HG02610 (cell line): ENCODE data around the gene HCFC1R1.

ENCODE experiments used
- ATAC-seq: cut with Tn5 transposase; IDR thresholded peaks from one replicate; pipeline ENCODE4 v1.9.1; 2021; ENCODE audit warnings: mild to moderate bottlenecking, moderate library complexity; ENCODE audit not compliant: unreplicated experiment

HCFC1R1 gene

DNA sequence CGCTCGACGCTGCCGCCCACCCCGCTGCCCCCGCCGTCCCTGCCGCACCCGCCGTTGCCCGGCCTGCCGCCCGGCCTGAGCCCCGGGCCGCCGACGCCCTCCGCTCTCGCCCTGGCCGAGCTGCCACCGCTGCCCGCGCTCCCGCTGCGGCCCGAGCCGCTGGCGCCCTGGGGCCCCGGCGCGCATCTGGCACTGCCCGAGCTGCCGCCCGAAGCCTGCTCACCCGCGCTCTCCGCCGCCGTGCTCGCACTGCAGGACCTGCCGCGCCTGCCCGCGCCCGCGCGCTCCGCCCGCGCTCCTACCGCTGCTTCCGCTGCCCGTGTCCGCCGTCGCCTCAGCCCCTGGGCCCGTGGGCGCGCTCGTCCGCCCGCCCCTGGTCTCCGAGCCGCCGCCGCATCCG lies 19.4 kb downstream of the HCFC1R1 start:
- ATAC-seq: no peak

DNA sequence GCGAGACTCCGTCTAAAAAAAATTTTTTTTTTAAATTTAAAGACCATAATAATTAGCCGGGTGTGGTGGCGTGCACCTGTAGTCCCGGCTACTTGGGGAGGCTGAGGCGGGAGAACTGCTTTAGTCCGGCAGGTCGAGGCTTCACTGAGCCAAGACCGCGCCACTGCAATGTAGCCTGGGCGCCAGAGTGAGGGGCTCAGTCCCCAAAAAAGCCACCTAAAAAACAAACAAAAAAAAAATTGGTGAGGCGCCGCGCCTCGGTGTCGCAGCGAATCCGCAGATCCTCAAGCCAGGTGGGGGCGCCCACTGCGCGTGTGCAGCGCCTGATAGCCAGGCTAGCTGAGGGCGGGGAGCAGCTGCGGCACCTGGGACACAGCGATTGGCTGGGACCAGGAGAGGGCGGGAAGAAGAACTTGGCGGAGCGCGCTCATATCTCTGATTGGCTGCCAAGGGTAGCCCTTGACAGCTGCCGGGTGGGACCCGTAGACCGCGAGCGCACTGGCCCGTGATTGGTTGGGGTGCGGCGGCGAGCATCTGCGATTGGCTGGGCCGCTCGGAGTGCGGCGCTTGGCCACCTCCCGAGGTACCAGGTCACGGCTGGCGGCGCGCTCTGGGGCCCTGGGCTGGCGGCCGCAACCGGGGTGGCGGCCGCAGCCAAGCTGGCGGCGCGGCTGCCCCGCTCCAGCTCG lies 20.0 kb downstream of the HCFC1R1 start:
- ATAC-seq: peak; percentile 98

DNA sequence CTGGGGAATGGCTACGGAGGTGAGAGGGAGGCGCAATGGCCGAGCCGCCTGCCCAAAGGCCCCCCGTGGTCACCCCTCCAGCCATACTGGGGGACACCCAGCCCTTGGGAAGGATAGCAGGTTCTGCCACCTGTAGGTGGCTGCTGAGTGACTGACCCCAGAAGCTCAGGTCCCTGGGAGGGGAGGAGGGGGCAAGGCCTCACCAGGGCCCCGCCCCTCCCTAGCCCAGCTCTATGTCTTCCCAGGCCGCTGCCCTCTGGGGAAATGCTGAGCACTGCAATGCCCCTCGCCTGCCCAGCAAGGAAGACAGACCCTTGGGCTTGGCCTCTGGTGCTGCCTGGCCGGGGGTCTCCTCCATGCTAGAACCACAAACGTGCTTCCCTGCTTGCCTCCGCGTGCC lies 22.4 kb downstream of the HCFC1R1 start:
- no peak for ATAC-seq

DNA sequence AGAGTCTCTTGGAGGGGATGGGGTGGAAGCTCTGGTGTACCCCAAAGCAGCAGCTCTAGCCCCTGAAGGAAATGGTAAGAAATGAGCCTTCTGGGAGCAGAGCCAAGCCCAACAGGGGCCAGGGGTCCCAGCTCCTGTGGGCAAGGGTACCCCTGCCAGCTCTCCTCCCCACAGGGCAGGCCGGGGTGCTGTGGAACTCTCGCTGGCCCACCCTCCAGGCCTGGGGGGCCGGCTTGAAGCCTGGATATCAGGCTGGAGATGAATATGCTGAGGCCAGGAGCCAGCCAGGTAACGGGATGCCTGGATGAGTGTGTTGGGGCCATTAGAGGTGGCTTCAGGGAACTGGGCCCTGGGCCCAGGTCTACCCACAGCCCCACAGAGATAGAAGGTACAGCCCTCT lies 23.2 kb downstream of the HCFC1R1 start:
- ATAC-seq: no peak

DNA sequence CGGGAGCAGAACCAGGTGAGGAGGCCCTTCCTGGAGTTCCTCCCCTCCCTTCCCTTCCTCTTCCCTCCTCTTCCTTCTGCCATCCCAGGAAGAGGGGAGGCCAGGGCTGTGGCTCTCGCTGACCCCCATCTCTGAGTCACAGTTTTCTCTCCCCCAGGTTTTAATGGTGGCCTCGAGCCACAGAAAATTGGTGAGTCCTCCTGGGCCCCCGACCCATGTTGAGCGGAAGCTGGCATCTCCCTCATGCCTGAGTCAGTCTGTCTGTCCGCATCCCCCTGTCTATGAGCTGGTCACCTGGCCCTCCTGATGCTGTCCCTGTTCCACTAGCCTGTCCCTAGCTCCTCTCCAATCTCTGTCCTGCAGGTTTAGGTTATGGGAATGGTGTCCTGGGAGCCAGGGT lies 23.8 kb downstream of the HCFC1R1 start:
- ATAC-seq: no peak

DNA sequence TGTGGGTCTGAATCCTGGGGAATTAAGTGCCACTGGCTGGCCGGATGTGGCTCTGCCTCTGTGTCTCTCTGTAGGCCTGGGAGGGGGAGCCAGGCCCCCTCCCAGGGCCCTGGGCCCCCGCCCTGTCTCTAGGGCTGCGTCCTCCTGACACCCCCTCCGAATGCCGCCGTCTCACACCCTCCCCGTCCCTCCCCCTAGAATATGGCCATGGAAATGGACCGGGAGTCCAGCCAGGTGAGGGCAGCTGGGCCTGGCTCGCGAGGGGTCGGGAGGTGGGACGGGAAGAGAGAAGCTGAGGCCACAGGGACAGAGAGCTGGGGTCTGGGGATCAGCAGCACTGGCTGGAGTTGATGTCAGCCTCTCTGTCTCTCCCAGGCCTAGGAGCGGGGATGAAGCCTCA lies 27.4 kb downstream of the HCFC1R1 start:
- ATAC-seq: no peak

DNA sequence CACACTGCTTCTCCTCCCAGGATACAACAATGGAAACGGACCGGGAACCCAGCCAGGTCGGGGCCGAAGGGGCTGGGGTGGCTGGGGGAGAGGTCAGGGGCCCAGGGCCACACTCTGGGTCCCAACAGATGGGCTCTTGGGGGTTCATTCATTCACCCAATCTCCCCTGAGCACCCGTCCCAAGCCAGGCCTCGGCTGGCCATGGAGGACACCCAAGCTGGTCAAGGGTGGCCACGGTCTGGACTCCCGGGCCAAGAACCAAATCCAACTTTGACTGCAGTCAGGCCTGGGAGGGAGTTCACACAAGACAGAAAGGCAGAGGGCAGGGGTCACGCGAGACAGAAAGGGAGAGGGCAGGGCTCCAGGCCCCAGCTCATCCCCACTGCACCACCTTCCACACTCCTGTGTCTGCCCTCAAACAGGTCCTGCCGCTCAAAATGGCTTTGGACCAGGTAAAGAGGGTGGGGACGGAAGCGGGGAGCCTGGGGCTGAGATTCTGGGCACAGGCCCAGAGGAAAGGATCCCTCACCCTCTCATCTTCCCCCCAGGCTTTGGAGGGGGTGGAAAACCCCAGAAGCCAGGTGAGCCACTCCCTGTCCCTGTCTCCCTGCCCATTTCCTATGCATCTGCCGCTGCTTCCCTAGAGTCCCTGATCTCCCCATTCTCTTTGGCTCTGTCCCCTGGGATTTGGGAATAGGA lies 31.2 kb downstream of the HCFC1R1 start:
- no peak for ATAC-seq

DNA sequence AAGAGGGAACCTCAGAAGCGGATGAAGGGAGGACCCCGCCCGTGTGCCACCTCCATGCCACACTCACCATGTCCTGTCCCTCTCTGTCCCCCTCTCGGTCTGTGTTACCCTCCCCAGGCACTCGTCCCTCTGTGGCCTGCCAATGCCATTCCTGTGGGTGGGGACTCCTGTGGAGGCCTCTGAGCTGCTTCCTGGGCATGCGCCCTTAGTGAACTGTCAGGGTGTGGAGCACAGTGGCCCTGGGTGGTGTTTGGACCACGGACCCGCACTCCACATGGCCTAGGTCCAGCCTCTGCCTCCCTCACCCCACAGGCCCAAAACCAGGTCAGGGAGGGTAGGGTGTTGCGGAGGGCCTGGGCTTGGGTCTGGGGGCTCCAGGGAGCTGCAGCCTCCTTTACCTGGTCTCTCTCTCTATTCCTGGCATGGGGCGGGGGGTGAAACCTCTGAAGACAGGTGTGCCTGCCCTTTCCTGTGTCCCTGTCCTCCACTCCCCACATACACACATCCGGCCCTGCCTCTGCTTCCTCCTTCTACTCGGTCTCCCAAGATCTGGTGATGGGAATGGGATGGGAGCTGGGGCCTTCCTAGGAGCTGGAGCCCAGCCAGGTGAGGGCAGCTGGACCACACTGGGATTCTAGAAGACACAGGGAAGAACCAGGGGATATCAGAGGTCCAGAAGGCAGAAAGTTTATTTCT lies 32.0 kb downstream of the HCFC1R1 start:
- no peak for ATAC-seq

DNA sequence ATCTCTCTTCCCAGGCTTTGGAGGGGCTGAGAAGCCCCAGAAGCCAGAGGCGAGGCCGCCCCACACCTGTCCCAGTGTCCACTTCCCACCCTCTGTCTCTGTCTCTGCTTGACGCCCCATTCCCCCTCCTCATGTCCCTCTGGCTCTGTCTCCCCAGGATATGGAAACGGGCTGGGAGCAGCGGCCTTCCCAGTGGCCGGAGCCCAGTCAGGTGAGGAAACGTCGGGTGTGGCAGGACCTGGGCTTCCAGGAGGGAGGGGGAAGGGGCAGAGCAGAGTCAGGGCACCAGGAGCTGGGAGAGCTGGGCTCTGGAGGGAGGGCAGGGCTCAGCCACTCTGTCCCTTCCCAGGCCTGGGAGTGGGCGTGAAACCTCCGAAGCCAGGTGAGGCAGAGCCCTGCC lies 32.9 kb downstream of the HCFC1R1 start:
- ATAC-seq: no peak

DNA sequence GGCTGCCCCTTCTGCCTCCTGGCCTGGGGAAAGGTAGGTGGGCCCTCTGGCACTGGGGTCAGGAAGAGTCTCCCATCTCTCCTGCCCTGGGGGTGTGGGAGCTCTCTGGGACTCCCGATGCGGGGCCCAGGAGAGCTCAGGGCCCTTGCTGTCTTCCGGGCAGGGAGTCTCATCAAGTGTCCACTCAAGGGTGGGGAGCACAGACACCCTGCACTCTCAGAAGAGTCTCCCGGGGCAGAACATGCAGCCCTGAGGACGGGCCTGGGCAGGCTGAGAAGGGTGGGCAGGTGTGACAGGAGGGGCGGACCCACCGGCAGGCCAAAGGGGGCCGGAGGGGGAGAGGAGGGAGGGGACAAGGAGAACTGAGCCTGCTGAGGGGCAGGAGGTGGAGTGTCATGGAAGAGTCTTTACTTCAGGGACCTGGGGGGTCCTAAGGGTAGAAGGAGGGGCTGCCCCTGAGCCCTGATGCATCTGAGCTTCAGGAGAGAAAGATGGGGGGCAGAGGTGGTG lies 35.1 kb downstream of the HCFC1R1 start:
- no peak for ATAC-seq

DNA sequence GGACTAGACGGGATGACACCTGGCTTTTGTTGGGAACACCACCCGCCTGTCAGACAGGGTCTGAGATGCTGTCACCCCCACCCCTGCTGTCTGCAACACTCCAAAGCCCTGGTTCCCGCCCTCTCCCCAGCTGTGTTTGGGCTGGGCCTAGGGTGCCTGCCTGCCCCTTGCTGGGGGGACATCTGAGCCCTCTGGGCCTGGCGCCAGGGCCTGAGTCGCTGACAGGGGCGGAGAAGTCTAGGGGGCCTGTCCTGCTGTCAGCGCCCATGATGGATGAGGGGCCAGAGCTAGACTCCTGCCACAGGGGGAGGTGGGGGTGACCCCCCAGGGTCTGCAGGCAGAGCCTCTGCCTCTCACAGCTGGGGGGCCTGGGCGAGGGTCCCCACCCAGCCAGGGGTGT lies 35.9 kb downstream of the HCFC1R1 start:
- no peak for ATAC-seq

DNA sequence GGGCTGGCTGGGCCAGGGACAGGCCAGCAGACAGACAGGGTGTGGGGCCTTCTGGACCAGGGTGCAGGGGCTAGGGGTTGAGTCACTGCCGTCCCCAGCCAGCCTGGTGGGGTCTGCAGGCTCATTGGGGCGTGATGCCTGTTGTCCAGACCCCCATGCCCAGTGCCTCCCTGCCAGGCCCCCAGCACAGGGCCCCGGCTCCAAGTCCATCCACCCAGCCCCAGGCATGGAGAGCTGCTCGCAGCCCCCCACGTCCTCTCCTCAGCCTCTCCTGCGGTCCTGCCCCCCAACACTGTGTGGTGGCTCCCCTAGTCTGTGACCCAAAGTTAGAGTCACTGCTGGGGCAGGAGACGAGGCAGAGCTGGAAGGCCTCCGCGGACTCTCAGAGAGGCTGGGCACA lies 36.5 kb downstream of the HCFC1R1 start:
- no peak for ATAC-seq

DNA sequence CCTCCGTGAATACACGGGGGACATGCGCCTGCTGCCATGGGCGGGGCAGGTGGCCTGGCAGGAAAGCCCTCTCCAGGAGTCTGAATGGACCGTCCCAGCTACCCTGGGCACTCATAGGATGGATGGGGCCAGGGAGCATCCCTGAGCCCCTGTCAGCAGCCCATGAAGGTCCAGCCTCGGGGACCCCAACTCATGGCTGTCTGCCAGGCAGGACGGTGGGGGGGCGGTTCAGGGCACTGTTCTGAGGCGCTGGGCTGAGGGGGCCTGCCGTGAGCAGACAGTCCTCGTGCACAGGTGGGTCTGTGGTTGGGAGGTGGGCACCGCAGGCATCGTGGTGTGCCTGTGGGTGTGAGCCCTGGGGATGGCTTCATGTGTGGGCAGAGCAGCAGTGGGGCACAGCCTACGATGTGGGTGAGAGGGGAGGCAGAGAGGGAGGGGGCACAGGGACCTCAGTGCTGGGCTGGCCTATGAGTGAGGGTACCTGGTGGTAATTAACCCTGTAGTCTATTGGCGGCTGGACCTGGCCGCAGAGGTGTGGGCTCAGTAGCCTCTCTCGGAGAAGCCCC lies 37.0 kb downstream of the HCFC1R1 start:
- ATAC-seq: no peak

DNA sequence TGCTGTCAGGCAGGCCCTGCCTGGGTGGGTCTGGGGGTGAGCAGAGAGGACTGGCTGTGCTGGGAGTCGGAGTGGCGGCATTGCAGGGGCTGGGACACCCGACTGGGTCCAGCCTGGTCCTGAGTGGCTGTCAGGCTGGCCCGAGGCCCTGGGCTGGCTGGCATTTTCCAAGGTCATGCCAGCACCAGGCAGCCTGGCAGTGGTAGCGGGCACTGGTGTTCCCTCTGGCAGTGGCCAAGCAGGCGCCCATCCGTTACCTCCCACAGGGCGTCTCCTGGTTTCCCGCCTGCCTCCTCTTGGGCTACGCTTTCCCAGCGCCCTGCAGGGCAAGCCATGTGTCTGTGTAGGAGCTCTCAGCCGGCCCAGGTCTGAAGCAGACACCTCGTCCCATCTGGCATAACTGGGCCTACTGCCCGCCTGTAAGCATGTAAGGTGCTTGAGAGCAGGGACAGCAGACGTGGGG lies 37.8 kb downstream of the HCFC1R1 start:
- no peak for ATAC-seq

DNA sequence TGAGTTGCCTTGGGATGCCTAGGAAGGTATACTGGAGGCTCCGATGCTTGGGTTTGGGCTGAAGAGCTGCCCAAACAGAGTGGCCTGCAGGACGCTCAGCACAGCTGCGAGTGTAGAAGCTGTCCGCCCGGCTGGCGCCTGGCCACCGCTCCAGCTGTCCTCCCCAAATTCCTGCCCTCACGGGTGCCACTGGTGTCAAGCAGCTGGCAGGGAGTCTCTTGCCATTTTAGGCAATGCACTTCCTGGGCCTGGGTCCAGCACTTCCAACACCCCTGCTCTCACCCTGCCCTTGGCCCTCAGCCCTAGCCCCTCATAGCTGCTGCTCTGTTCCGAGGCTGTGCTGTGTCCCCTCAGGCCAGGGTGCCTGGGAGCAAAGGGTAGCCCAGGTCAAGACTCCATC lies 38.3 kb downstream of the HCFC1R1 start:
- no peak for ATAC-seq

DNA sequence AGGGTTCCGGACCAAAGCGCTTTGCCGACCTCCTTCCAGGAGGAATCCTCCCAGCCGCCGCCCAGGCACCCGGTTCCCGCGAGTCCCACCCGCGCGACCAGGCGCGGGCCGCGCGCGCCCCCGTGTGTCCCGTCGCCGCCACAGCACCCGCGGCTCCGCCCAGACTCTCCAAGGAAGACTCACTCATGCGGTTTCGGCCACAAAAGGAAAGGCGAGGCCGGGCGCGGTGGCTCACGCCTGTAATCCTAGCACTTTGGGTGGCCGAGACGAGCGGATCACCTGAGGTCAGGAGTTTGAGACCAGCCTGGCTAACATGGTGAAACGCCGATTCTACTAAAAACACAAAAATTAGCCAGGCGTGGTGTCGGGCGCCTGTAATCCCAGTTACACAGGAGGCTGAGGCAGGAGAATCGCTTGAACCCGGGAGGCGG lies 40.0 kb downstream of the HCFC1R1 start:
- ATAC-seq: peak; percentile 43

DNA sequence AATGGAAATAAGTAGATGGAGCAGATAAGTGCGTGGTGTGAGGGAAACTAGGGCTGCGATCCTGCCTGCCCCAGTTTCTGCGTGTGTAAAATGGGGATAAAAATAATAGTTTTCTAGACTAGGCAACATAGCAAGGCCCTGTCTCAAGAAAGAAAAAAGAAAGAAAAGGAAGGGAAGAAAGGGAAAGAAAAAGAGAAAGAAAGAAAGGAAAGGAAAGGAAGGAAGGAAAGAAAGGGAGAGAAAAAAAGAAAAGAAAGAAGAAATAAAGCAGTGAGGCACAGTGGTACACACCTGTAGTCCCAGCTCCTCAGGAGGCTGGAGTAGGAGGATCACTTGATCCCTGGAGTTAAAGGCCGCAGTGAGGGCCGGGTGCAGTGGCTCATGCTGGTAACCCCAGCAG lies 41.3 kb downstream of the HCFC1R1 start:
- ATAC-seq: no peak

DNA sequence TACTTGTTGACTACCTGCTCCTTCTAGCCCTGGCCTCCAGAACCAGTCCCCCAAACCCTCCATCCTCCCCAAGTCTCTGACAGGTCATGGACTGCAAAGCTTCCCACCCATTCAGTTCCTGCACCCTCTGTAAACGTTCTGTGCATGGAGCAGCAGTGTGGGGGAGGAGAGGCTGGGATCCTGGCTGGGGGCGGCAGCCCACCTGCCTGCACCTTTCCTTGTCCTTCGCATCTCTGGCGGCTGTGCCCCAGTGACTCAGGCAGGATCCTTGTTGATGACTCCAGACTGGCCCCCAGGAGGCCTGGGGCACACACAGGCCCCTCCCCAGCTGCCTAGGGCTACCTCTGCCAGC lies 41.9 kb downstream of the HCFC1R1 start:
- ATAC-seq: no peak

DNA sequence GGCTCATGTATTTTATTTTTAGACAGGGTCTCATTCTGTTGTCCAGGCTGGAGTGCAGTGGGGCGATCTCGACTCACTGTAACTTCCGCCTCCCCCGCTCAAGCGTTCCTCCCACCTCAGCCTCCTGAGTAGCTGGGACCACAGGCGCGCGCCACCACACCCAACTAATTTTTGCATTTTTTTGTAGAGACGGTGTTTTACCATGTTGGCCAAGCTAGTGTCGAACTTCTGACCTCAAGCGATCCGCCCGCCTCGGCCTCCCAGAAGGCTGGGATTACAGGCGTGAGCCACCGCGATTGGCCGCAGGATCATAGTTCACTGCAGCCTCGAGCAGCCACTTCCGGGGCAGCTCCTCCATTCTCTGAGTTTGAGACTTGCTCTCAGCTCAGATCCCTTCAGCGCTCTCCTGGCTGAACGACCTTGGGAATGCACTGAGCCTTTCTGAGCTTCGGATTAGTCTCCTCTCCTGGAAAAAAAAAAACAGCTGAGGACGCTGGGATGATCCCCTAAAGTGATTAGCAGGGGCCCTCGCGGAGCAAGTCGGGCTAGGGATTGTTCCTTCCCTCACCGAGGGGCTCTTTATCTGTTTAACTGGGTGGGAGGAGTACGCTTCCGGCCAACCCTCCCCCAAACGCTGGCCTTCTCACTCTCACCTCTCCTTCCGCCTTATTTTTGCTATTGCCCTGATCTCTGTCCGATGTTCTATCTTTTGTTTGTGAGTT lies 42.4 kb downstream of the HCFC1R1 start:
- ATAC-seq: no peak

DNA sequence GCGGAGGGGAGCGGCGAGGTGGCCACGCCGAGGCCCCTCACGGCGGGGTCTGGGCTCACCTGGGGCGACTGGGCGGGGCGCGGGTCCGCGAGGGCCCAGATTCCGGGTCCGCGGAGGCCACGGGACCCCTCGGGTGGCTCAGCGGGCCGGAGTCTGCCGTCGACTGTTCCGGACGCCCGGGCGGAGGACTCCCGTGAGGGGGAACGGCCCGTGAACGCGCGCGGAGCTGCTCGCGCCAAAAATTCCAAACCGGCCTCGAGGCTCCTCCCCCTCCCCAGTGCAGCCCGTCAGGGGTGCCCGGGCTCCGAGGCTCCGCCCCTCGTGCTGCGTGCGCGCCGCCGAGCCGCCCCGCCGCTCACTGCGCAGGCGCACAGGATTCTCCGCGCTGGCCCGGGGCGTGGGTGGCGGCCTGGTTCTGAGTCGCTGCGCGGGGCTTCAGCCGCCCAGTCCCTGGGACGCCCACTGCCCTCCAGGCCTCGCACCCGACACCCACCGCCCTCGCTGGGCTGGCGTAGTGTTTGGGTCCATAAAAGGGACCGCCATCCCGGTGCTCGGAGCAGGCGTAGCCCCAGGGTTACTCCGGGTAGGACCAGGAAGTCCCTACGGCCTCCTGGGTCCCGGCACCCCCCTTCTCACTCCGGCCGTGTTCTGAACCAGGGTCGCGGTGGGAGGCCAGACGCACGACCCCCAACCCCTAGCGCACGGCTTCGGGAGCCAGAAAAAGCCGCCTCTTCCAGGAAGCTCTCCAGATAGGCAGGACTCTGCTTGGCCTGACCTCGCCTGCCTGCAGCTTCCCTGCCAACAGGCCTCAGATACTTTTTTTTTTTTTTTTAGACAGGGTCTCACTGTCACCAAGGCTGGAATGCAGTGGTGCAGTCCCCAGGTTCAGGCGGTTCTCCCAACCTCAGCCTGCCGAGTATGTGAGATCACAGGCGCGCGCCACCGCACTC lies 43.2 kb downstream of the HCFC1R1 start, which contains the start of gene PKMYT1:
TSS of gene PKMYT1 (minus strand) at position 220 of the 950 bp plus-strand sequence. CDS start 789 bp downstream, outside the sequence.
- ATAC-seq: peak; percentile 73
